Trophoblast cell (in vitro differentiated cells and primary cell): ENCODE results near the gene EFR3B.
A peak's percentile ranks its signal among the peaks of the same experiment; 100 is the strongest.

Experiments
- DNase-seq, 2 donors: peaks; one replicate each; pipeline ENCODE4 v3.0.0-alpha.2; 2016
- H2AFZ ChIP-seq: 2 replicates; pipeline ENCODE4 v1.6.1; 2013; ENCODE audit warnings: low read length, moderate library complexity, mild to moderate bottlenecking; ENCODE audit not compliant: insufficient read depth, poor library complexity
- H2AK5ac ChIP-seq: 2 replicates; pipeline ENCODE4 v1.6.1; 2013; ENCODE audit warnings: mild to moderate bottlenecking, low read length
- H2BK120ac ChIP-seq: 2 replicates; pipeline ENCODE4 v1.6.1; 2013; ENCODE audit warnings: low read length, mild to moderate bottlenecking, moderate library complexity; ENCODE audit not compliant: insufficient read depth, poor library complexity
- H2BK12ac ChIP-seq: 2 replicates; pipeline ENCODE4 v1.6.1; 2013; ENCODE audit warnings: mild to moderate bottlenecking, low read length, moderate library complexity
- H2BK5ac ChIP-seq: 2 replicates; pipeline ENCODE4 v1.6.1; 2013; ENCODE audit warnings: low read length, low read depth, moderate library complexity, mild to moderate bottlenecking; ENCODE audit not compliant: poor library complexity
- H3K14ac ChIP-seq: 2 replicates; pipeline ENCODE4 v1.6.1; 2013; ENCODE audit warnings: mild to moderate bottlenecking, low read length
- H3K18ac ChIP-seq: 2 replicates; pipeline ENCODE4 v1.6.1; 2013; ENCODE audit warnings: mild to moderate bottlenecking, low read length
- H3K23ac ChIP-seq: 2 replicates; pipeline ENCODE4 v1.6.1; 2013; ENCODE audit warnings: low read length
- H3K27ac ChIP-seq: 2 replicates; pipeline ENCODE4 v1.5.1; 2013; ENCODE audit warnings: low read depth, mild to moderate bottlenecking, inconsistent platforms, low read length, moderate library complexity
- H3K27me3 ChIP-seq: 2 replicates; pipeline ENCODE4 v1.6.1; 2013; ENCODE audit warnings: inconsistent platforms, mild to moderate bottlenecking, low read length, moderate library complexity; ENCODE audit not compliant: insufficient read depth
- H3K36me3 ChIP-seq, 2 experiments: 1 replicate in 1 of 2; 2 replicates in 1 of 2; pipeline ENCODE4 v1.6.1; 2013; ENCODE audit warnings: low read length in 2 of 2, mild to moderate bottlenecking in 2 of 2, moderate library complexity in 1 of 2; ENCODE audit not compliant: insufficient read depth in 2 of 2, control insufficient read depth in 1 of 2
- H3K4ac ChIP-seq: 2 replicates; pipeline ENCODE4 v1.6.1; 2013; ENCODE audit warnings: low read depth, mild to moderate bottlenecking, low read length, moderate library complexity
- H3K4me1 ChIP-seq, 2 experiments: 1 replicate in 1 of 2; 2 replicates in 1 of 2; pipeline ENCODE4 v1.6.1; 2013; ENCODE audit warnings: low read length in 2 of 2, mild to moderate bottlenecking in 2 of 2, moderate library complexity in 1 of 2; ENCODE audit not compliant: insufficient read depth in 2 of 2, control insufficient read depth in 1 of 2
- H3K4me2 ChIP-seq: 2 replicates; pipeline ENCODE4 v1.6.1; 2013; ENCODE audit warnings: inconsistent platforms, mild to moderate bottlenecking, low read length, moderate library complexity
- H3K4me3 ChIP-seq: 2 replicates; pipeline ENCODE4 v1.5.1; 2013; ENCODE audit warnings: mild to moderate bottlenecking, low read depth, low read length, inconsistent platforms
- H3K79me1 ChIP-seq: one replicate; pipeline ENCODE4 v1.6.1; 2013; ENCODE audit warnings: low read length
- H3K79me2 ChIP-seq: 2 replicates; pipeline ENCODE4 v1.6.1; 2013; ENCODE audit warnings: low read length, mild to moderate bottlenecking; ENCODE audit not compliant: control insufficient read depth, insufficient read depth, poor library complexity
- H3K9ac ChIP-seq: 2 replicates; pipeline ENCODE4 v1.6.1; 2013; ENCODE audit warnings: mild to moderate bottlenecking, low read length
- H3K9me3 ChIP-seq: 2 replicates; pipeline ENCODE4 v1.6.1; 2013; ENCODE audit warnings: low read depth, mild to moderate bottlenecking, control low read depth, inconsistent platforms, low read length; ENCODE audit not compliant: insufficient read depth
- H4K12ac ChIP-seq: 2 replicates; pipeline ENCODE4 v1.6.1; 2013; ENCODE audit warnings: low read depth, mild to moderate bottlenecking, low read length, moderate library complexity
- H4K8ac ChIP-seq: 2 replicates; pipeline ENCODE4 v1.6.1; 2013; ENCODE audit warnings: low read depth, mild to moderate bottlenecking, low read length, moderate library complexity
- H4K91ac ChIP-seq: one replicate; pipeline ENCODE4 v1.6.1; 2013; ENCODE audit warnings: low read depth, mild to moderate bottlenecking, low read length, moderate library complexity
- WGBS: extraction: QIAGEN DNeasy Blood & Tissue Kit; methylation state at CpG from one replicate; pipeline ENCODE4 v1.1.7; 2013; ENCODE audit warnings: missing lambda C conversion rate; ENCODE audit not compliant: insufficient read length, insufficient coverage; ENCODE audit errors: extremely low coverage; 5-methylcytosine and 5-hydroxymethylcytosine counted together

The EFR3B gene

DNA sequence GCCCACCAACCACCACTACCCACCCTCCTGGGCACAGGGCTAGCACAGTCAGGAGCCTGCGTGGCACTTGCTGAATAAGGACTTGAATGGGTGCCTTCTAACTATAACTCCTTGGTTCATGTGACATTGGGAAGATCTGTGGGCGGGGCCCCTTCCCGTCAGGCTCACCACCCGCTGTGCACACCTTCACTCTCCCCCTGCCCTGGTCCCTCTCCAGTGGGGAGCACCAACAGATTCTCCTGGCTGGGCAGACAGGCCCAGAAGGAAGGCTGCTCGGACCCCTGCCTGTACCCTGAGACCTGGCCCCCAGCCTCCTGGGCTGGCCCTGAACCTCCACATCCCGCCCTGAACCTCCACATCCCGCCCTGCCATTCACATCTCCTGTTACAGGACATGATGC, 159.9 kb downstream of the EFR3B start:
- Histone ChIP-seq H2AFZ (no peak overlapping the region), H3K23ac (no peak overlapping the region), H3K4ac (no peak overlapping the region), H4K91ac (no peak overlapping the region), H3K4me2 (no peak overlapping the region), H3K4me3 (no peak overlapping the region), H3K27ac (no peak overlapping the region), H4K8ac (no peak overlapping the region), H3K4me1 (peaks cover 3 to 4% of the 10 kb centered on the region in 2 experiments), H3K36me3 (no peaks in the 10 kb centered on the region), H2BK5ac (no peak overlapping the region), H3K9me3 (no peaks in the 10 kb centered on the region), H4K12ac (no peak overlapping the region), H3K14ac (no peak overlapping the region), H3K9ac (no peak overlapping the region), H2AK5ac (no peak overlapping the region), H2BK12ac (no peak overlapping the region), H3K27me3 (no peaks in the 10 kb centered on the region), H3K79me2 (no peaks in the 10 kb centered on the region), H3K18ac (no peak overlapping the region), H3K79me1 (no peaks in the 10 kb centered on the region), H2BK120ac (no peak overlapping the region)
- no peak for DNase-seq
- WGBS, result no CpG with 5 or more reads among the region's 7 CpGs

GRCh38 chr2:25202275-25202674, 160.4 kb downstream of the EFR3B start:
- no peak overlapping the region for H4K12ac ChIP-seq
- no peak overlapping the region for H4K91ac ChIP-seq
- no peak for DNase-seq
- no peak overlapping the region for H4K8ac ChIP-seq
- H2BK12ac ChIP-seq, result no peak overlapping the region
- H3K79me2 ChIP-seq, result no peaks in the 10 kb centered on the region
- no peak overlapping the region for H2AFZ ChIP-seq
- H3K18ac ChIP-seq, result no peak overlapping the region
- no peaks in the 10 kb centered on the region for H3K9me3 ChIP-seq
- H3K36me3 ChIP-seq, result no peaks in the 10 kb centered on the region
- H3K23ac ChIP-seq, result no peak overlapping the region
- H3K14ac ChIP-seq, result no peak overlapping the region
- no peak overlapping the region for H3K9ac ChIP-seq
- H3K79me1 ChIP-seq, result no peaks in the 10 kb centered on the region
- H2BK120ac ChIP-seq, result no peak overlapping the region
- no peak overlapping the region for H3K4me2 ChIP-seq
- H3K27me3 ChIP-seq, result no peaks in the 10 kb centered on the region
- no CpG with 5 or more reads among the region's 11 CpGs for WGBS
- peaks cover 7 to 9% of the 10 kb centered on the region in 2 experiments for H3K4me1 ChIP-seq
- no peak overlapping the region for H2AK5ac ChIP-seq
- H2BK5ac ChIP-seq, result no peak overlapping the region
- no peak overlapping the region for H3K4me3 ChIP-seq
- no peak overlapping the region for H3K27ac ChIP-seq
- H3K4ac ChIP-seq, result no peak overlapping the region

GRCh38 chr2:25204190-25204838, 162.4 kb downstream of the EFR3B start:
- Histone ChIP-seq H3K4ac (no peak overlapping the region), H3K14ac (no peak overlapping the region), H3K4me3 (no peak overlapping the region), H3K79me1 (no peaks in the 10 kb centered on the region), H4K12ac (no peak overlapping the region), H2AFZ (peak overlapping the region; percentile 67), H3K27ac (no peak overlapping the region), H3K4me1 (peaks cover 7 to 9% of the 10 kb centered on the region in 2 experiments), H3K9ac (no peak overlapping the region), H3K79me2 (no peaks in the 10 kb centered on the region), H4K91ac (peak overlapping the region; percentile 83), H3K18ac (no peak overlapping the region), H3K27me3 (no peaks in the 10 kb centered on the region), H3K36me3 (no peaks in the 10 kb centered on the region), H2BK5ac (no peak overlapping the region), H2BK12ac (no peak overlapping the region), H3K9me3 (no peaks in the 10 kb centered on the region), H2AK5ac (no peak overlapping the region), H2BK120ac (peak overlapping the region; percentile 9), H4K8ac (peak overlapping the region; percentile 36), H3K4me2 (peak overlapping the region; percentile 51), H3K23ac (no peak overlapping the region)
- WGBS, result no CpG with 5 or more reads among the region's 59 CpGs
- no peak for DNase-seq

DNA sequence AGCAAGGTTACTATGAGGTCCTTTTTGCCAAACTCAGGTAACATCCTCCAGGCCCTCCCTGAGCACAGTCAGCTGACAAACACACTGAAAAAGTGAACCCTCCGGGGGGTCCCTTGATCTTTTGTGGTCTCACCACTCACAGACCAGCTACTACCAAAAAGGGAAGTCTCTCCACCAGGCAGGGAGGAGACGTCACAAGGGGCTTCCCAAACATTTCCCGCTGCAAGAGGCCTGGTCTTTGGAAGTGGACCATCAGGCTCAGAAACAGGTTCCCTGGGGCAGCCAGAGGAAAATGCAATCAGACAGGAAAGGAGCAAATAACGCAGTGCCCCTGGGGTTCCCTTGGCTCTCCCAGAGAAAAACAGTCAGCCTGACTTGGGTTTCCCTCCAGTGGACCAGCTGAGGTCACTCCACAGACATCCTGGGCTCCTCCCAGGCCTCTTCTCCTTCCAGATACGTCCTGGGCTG, 165.2 kb downstream of the EFR3B start:
- H3K27ac ChIP-seq, result peak overlapping the region; percentile 44
- peak overlapping the region; percentile 54 for H4K12ac ChIP-seq
- no peaks in the 10 kb centered on the region for H3K9me3 ChIP-seq
- no peaks in the 10 kb centered on the region for H3K36me3 ChIP-seq
- H3K79me2 ChIP-seq, result no peaks in the 10 kb centered on the region
- H2BK120ac ChIP-seq, result no peak overlapping the region
- no peak overlapping the region for H3K23ac ChIP-seq
- no peak overlapping the region for H2BK5ac ChIP-seq
- no peak overlapping the region for H3K4ac ChIP-seq
- no CpG with 5 or more reads among the region's 5 CpGs for WGBS
- H3K4me3 ChIP-seq, result no peak overlapping the region
- H2AK5ac ChIP-seq, result no peak overlapping the region
- H3K18ac ChIP-seq, result no peak overlapping the region
- no peak overlapping the region for H4K8ac ChIP-seq
- no peak overlapping the region for H3K9ac ChIP-seq
- H4K91ac ChIP-seq, result no peak overlapping the region
- no peak overlapping the region for H3K4me2 ChIP-seq
- H2AFZ ChIP-seq, result peak overlapping the region; percentile 25
- H3K4me1 ChIP-seq, result peaks cover 7 to 9% of the 10 kb centered on the region in 2 experiments
- H3K79me1 ChIP-seq, result no peaks in the 10 kb centered on the region
- no peak overlapping the region for H3K14ac ChIP-seq
- peak in 1 of 2 donors; percentile 18 for DNase-seq
- H3K27me3 ChIP-seq, result no peaks in the 10 kb centered on the region
- no peak overlapping the region for H2BK12ac ChIP-seq
